ENCODE measurements around the gene AGT.

AGT gene

GRCh38 chr1:230725256-230726012, 11.5 kb upstream of the AGT start:
- TF ChIP-seq GATA3 (IDR thresholded peaks at IDR 0.05; ENCODE audit: low read depth, low read length) (no peak), GATA2 (IDR thresholded peaks at IDR 0.05; ENCODE audit: low read depth, low read length) (no peak)

GRCh38 chr1:230717251-230717650, 3.3 kb upstream of the AGT start:
- TF ChIP-seq GATA2 (IDR thresholded peaks at IDR 0.05; ENCODE audit: low read depth, low read length) (no peak), GATA3 (IDR thresholded peaks at IDR 0.05; ENCODE audit: low read depth, low read length) (no peak)

- no peak for TF ChIP-seq GATA3 (IDR thresholded peaks at IDR 0.05; ENCODE audit: low read depth, low read length)
- TF ChIP-seq GATA2 (IDR thresholded peaks at IDR 0.05; ENCODE audit: low read depth, low read length), result no peak
Measured at GRCh38 chr1:230715510-230715909, 1.6 kb upstream of the AGT start.

- no peak for TF ChIP-seq GATA3 (IDR thresholded peaks at IDR 0.05; ENCODE audit: low read depth, low read length)
- TF ChIP-seq GATA2 (IDR thresholded peaks at IDR 0.05; ENCODE audit: low read depth, low read length), result no peak
Measured at GRCh38 chr1:230713547-230713914, 391 bp downstream of the AGT start.

- TF ChIP-seq GATA3 (IDR thresholded peaks at IDR 0.05; ENCODE audit: low read depth, low read length) (no peak), GATA2 (IDR thresholded peaks at IDR 0.05; ENCODE audit: low read depth, low read length) (no peak)
Measured at GRCh38 chr1:230713138-230713537, 784 bp downstream of the AGT start.

- TF ChIP-seq GATA2 (IDR thresholded peaks at IDR 0.05; ENCODE audit: low read depth, low read length) (no peak), GATA3 (IDR thresholded peaks at IDR 0.05; ENCODE audit: low read depth, low read length) (no peak)
Measured at GRCh38 chr1:230712470-230712942, 1.4 kb downstream of the AGT start.

- TF ChIP-seq GATA3 (IDR thresholded peaks at IDR 0.05; ENCODE audit: low read depth, low read length), result no peak
Measured at GRCh38 chr1:230711245-230711644, 2.7 kb downstream of the AGT start.

GRCh38 chr1:230710543-230710904, 3.4 kb downstream of the AGT start:
- TF ChIP-seq GATA3 (IDR thresholded peaks at IDR 0.05; ENCODE audit: low read depth, low read length) (no peak), GATA2 (IDR thresholded peaks at IDR 0.05; ENCODE audit: low read depth, low read length) (no peak)

- TF ChIP-seq GATA3 (IDR thresholded peaks at IDR 0.05; ENCODE audit: low read depth, low read length), result no peak
- TF ChIP-seq GATA2 (IDR thresholded peaks at IDR 0.05; ENCODE audit: low read depth, low read length), result no peak
Measured at GRCh38 chr1:230709619-230710542, 4.0 kb downstream of the AGT start.

GRCh38 chr1:230708631-230709580, 5.0 kb downstream of the AGT start:
- no peak for TF ChIP-seq GATA2 (IDR thresholded peaks at IDR 0.05; ENCODE audit: low read depth, low read length)
- TF ChIP-seq GATA3 (IDR thresholded peaks at IDR 0.05; ENCODE audit: low read depth, low read length), result no peak

- TF ChIP-seq GATA3 (IDR thresholded peaks at IDR 0.05; ENCODE audit: low read depth, low read length), result no peak
Measured at GRCh38 chr1:230707732-230708630, 5.9 kb downstream of the AGT start.

- TF ChIP-seq GATA2 (IDR thresholded peaks at IDR 0.05; ENCODE audit: low read depth, low read length), result no peak
- TF ChIP-seq GATA3 (IDR thresholded peaks at IDR 0.05; ENCODE audit: low read depth, low read length), result no peak
Measured at GRCh38 chr1:230706887-230707731, 6.8 kb downstream of the AGT start.
